OCI-LY1 (cell line): Measurements from ENCODE around the gene MYBBP1A.

ENCODE experiments used
- H2AFZ ChIP-seq: fragments of 200-600 bp; sonication (generic), shearing (Covaris generic); 2 replicates; pipeline ENCODE4 v1.6.0; 2014; ENCODE audit warnings: antibody characterized with exemption, mild to moderate bottlenecking, low read length
- H3F3A ChIP-seq: fragments of 200-600 bp; sonication (generic), shearing (Covaris generic); 2 replicates; pipeline ENCODE4 v1.6.0; 2014; ENCODE audit warnings: mild to moderate bottlenecking, antibody characterized with exemption, low read length, moderate library complexity; ENCODE audit not compliant: insufficient read depth
- H3K27ac ChIP-seq: fragments of 200-600 bp; sonication (generic); 2 replicates; pipeline ENCODE4 v1.5.1; 2014; ENCODE audit warnings: low read length, mixed run types, mild to moderate bottlenecking, low read depth; ENCODE audit not compliant: poor library complexity, severe bottlenecking
- H3K27me3 ChIP-seq: fragments of 200-600 bp; sonication (generic); 2 replicates; pipeline ENCODE4 v1.6.0; 2014; ENCODE audit warnings: antibody characterized with exemption, mild to moderate bottlenecking, low read length, moderate library complexity; ENCODE audit not compliant: insufficient read depth
- H3K36me3 ChIP-seq: fragments of 200-600 bp; sonication (generic); 2 replicates; pipeline ENCODE4 v1.6.1; 2014; ENCODE audit warnings: mild to moderate bottlenecking, antibody characterized with exemption, low read length, moderate library complexity, mixed read lengths; ENCODE audit not compliant: insufficient read depth
- H3K4me1 ChIP-seq: fragments of 200-600 bp; sonication (generic); 2 replicates; pipeline ENCODE4 v1.5.1; 2014; ENCODE audit warnings: mild to moderate bottlenecking, low read length, moderate library complexity; ENCODE audit not compliant: insufficient read depth, severe bottlenecking
- H3K4me2 ChIP-seq: fragments of 200-600 bp; sonication (generic), shearing (Covaris generic); 2 replicates; pipeline ENCODE4 v1.6.1; 2014; ENCODE audit warnings: low read length
- H3K4me3 ChIP-seq: fragments of 200-600 bp; sonication (generic); 2 replicates; pipeline ENCODE4 v1.5.1; 2014; ENCODE audit warnings: low read length, low read depth, mild to moderate bottlenecking, mixed read lengths; ENCODE audit not compliant: poor library complexity, severe bottlenecking
- H3K79me2 ChIP-seq: fragments of 200-600 bp; shearing (Covaris generic); 2 replicates; pipeline ENCODE4 v1.6.1; 2016; ENCODE audit warnings: mixed run types, low read length, mixed read lengths; ENCODE audit not compliant: insufficient read depth
- H3K9ac ChIP-seq: fragments of 200-600 bp; sonication (generic), shearing (Covaris generic); 2 replicates; pipeline ENCODE4 v1.6.1; 2014; ENCODE audit warnings: mild to moderate bottlenecking, low read length, mixed read lengths
- H3K9me2 ChIP-seq: fragments of 200-600 bp; sonication (generic), shearing (Covaris generic); 2 replicates; pipeline ENCODE4 v1.6.1; 2014; ENCODE audit warnings: low read depth, mild to moderate bottlenecking, low read length, mixed read lengths
- H3K9me3 ChIP-seq: fragments of 200-600 bp; shearing (Covaris generic); 2 replicates; pipeline ENCODE4 v1.6.1; 2014; ENCODE audit warnings: low read length, mixed read lengths
- H4K20me1 ChIP-seq: fragments of 200-600 bp; sonication (generic), shearing (Covaris generic); 2 replicates; pipeline ENCODE4 v1.6.0; 2016; ENCODE audit warnings: mild to moderate bottlenecking, low read length; ENCODE audit not compliant: insufficient read depth
- CTCF ChIP-seq: fragments of 200-600 bp; sonication (generic), shearing (Covaris generic); IDR thresholded peaks from 2 replicates; pipeline ENCODE4 v1.5.1; 2017; ENCODE audit warnings: mild to moderate bottlenecking, antibody characterized with exemption, low read length, moderate library complexity, mixed read lengths
- EZH2 ChIP-seq: fragments of 200-600 bp; sonication (generic), shearing (Covaris generic); IDR thresholded peaks from 2 replicates; pipeline ENCODE4 v1.8.0; 2017; ENCODE audit warnings: borderline replicate concordance, mixed run types, mild to moderate bottlenecking, antibody characterized with exemption, low read length, moderate library complexity, mixed read lengths

MYBBP1A gene

GRCh38 chr17:4583782-4584100 lies 28.6 kb upstream of the MYBBP1A start:
- no peak overlapping the region for H2AFZ ChIP-seq
- no peak overlapping the region for H3K4me3 ChIP-seq
- no peaks in the 10 kb centered on the region for H4K20me1 ChIP-seq
- no peak overlapping the region for H3K27ac ChIP-seq
- H3K4me1 ChIP-seq, result no peaks in the 10 kb centered on the region
- no peaks in the 10 kb centered on the region for H3K36me3 ChIP-seq
- no peaks in the 10 kb centered on the region for H3F3A ChIP-seq
- TF ChIP-seq CTCF (peak; percentile 9; the same call in 1 of the 2 replicates), EZH2 (no peak)
- H3K4me2 ChIP-seq, result no peak overlapping the region
- H3K9me3 ChIP-seq, result no peaks in the 10 kb centered on the region
- H3K27me3 ChIP-seq, result peaks cover 6% of the 10 kb centered on the region; the same call in 1 of the 2 replicates
- H3K79me2 ChIP-seq, result no peaks in the 10 kb centered on the region
- H3K9ac ChIP-seq, result no peak overlapping the region
- H3K9me2 ChIP-seq, result no peaks in the 10 kb centered on the region

- H3K9me3 ChIP-seq, result no peaks in the 10 kb centered on the region
- H3F3A ChIP-seq, result no peaks in the 10 kb centered on the region
- H3K36me3 ChIP-seq, result no peaks in the 10 kb centered on the region
- H3K9ac ChIP-seq, result no peak overlapping the region
- H3K27ac ChIP-seq, result no peak overlapping the region
- H3K4me1 ChIP-seq, result no peaks in the 10 kb centered on the region
- no peak overlapping the region for H3K4me2 ChIP-seq
- no peaks in the 10 kb centered on the region for H3K79me2 ChIP-seq
- H4K20me1 ChIP-seq, result no peaks in the 10 kb centered on the region
- no peak overlapping the region for H2AFZ ChIP-seq
- no peak overlapping the region for H3K4me3 ChIP-seq
- TF ChIP-seq CTCF (no peak), EZH2 (no peak)
- H3K9me2 ChIP-seq, result no peaks in the 10 kb centered on the region
- peaks cover 5% of the 10 kb centered on the region; the same call in 1 of the 2 replicates for H3K27me3 ChIP-seq
Observed at GRCh38 chr17:4583206-4583605, 28.0 kb upstream of the MYBBP1A start.

- Histone ChIP-seq H2AFZ (no peak overlapping the region), H3K4me2 (no peak overlapping the region), H3K27ac (no peak overlapping the region), H3K36me3 (no peaks in the 10 kb centered on the region), H3F3A (no peaks in the 10 kb centered on the region), H3K9ac (no peak overlapping the region), H3K9me2 (no peaks in the 10 kb centered on the region), H3K79me2 (no peaks in the 10 kb centered on the region), H4K20me1 (no peaks in the 10 kb centered on the region), H3K9me3 (no peaks in the 10 kb centered on the region), H3K4me3 (no peak overlapping the region), H3K4me1 (no peaks in the 10 kb centered on the region), H3K27me3 (peaks cover 5% of the 10 kb centered on the region; the same call in 1 of the 2 replicates)
- TF ChIP-seq EZH2 (no peak), CTCF (no peak)
Observed at GRCh38 chr17:4582691-4583090, 27.5 kb upstream of the MYBBP1A start.
